CD4-positive, alpha-beta T cell treated with Interleukin-1 beta for 1 hour (primary cell): ENCODE measurements around the gene AKT1S1.
A peak's percentile ranks its signal among the peaks of the same experiment; 100 is the strongest.

Experiments
- DNase-seq, 2 donors: peaks; one replicate each; pipeline ENCODE4 v3.0.0-alpha.2; 2020 to 2022

Gene AKT1S1

GRCh38 chr19:49866933-49867782 lies 10.0 kb downstream of the AKT1S1 start, which contains the start of gene PNKP:
PNKP (minus strand) TSS chr19:49867576; CDS start chr19:49867204, 372 bp downstream.
- DNase-seq = peak; percentile 88

GRCh38 chr19:49864890-49865289 lies 12.3 kb downstream of the AKT1S1 start:
- no peak for DNase-seq

- no peak for DNase-seq
Observed at GRCh38 chr19:49863935-49864320, 13.2 kb downstream of the AKT1S1 start.

GRCh38 chr19:49863254-49863934 lies 13.8 kb downstream of the AKT1S1 start:
- no peak for DNase-seq

- DNase-seq = no peak
Observed at GRCh38 chr19:49862391-49863253, 14.5 kb downstream of the AKT1S1 start.

- no peak for DNase-seq
Observed at GRCh38 chr19:49861541-49862378, 15.4 kb downstream of the AKT1S1 start.

GRCh38 chr19:49861107-49861506 lies 16.0 kb downstream of the AKT1S1 start:
- DNase-seq = no peak

- DNase-seq = no peak
Observed at GRCh38 chr19:49860336-49861102, 16.6 kb downstream of the AKT1S1 start.

- DNase-seq = no peak
Observed at GRCh38 chr19:49859682-49860335, 17.3 kb downstream of the AKT1S1 start.

GRCh38 chr19:49858088-49858985 lies 18.8 kb downstream of the AKT1S1 start:
- DNase-seq = no peak

- DNase-seq = no peak
Observed at GRCh38 chr19:49857838-49858087, 19.4 kb downstream of the AKT1S1 start.

GRCh38 chr19:49857061-49857837 lies 19.9 kb downstream of the AKT1S1 start:
- no peak for DNase-seq

GRCh38 chr19:49856574-49857021 lies 20.6 kb downstream of the AKT1S1 start:
- DNase-seq = no peak

- no peak for DNase-seq
Observed at GRCh38 chr19:49855676-49856573, 21.2 kb downstream of the AKT1S1 start.

GRCh38 chr19:49855277-49855675 lies 21.9 kb downstream of the AKT1S1 start:
- no peak for DNase-seq

GRCh38 chr19:49854378-49855263 lies 22.5 kb downstream of the AKT1S1 start:
- no peak for DNase-seq

- DNase-seq = no peak
Observed at GRCh38 chr19:49853852-49854377, 23.2 kb downstream of the AKT1S1 start.
